ENCODE measurements around the gene PDGFRA. TPM values are rescaled to one million over a fixed set of nuclear protein-coding genes. Genes with fewer than 3 reads are reported as not detected.
"Not testable (repeated sequence)": the region's sequence is repeated elsewhere in the genome, so short reads cannot be mapped to it uniquely, and the experiment has no call there.

Gene PDGFRA
- total RNA-seq, 4 donors from 2014 or later: 92.2 to 164 (median 130) TPM

- Histone ChIP-seq H3K4me1 (peaks cover 0 to 12% (median under 1%) of the 10 kb centered on the region in 3 donors), H3K27ac (no peak overlapping the region), H3K27me3 (peaks cover 54% of the 10 kb centered on the region), H3K9me3 (peaks cover 0 to 2% (median 0%) of the 10 kb centered on the region in 3 donors), H3K36me3 (no peaks in the 10 kb centered on the region), H3K4me3 (no peak overlapping the region)
- no peak for ATAC-seq
- TF ChIP-seq EP300 (IDR thresholded peaks at IDR 0.05): no peak
- no peak for TF ChIP-seq POLR2AphosphoS5 (IDR thresholded peaks at IDR 0.05)
- no peak for TF ChIP-seq CTCF (IDR thresholded peaks at IDR 0.05)
- no peak for TF ChIP-seq POLR2A (IDR thresholded peaks at IDR 0.05)
These were observed 9.3 kb downstream of the PDGFRA start for GRCh38 chr4:54238389-54238788.

GRCh38 chr4:54241268-54241823 lies 12.3 kb downstream of the PDGFRA start:
- H3K4me3 ChIP-seq, ATAC-seq, H3K36me3 ChIP-seq, H3K4me1 ChIP-seq, H3K27ac ChIP-seq: not testable (repeated sequence)
- H3K27me3 ChIP-seq: peaks cover 30% of the 10 kb centered on the region
- WGBS, 2 donors (ENCODE audit: low coverage in 1 of 2): 83 to 96% methylated on average over 3 of the region's 3 CpGs
- H3K9me3 ChIP-seq: peaks cover 0 to 12% (median 0%) of the 10 kb centered on the region in 3 donors

DNA sequence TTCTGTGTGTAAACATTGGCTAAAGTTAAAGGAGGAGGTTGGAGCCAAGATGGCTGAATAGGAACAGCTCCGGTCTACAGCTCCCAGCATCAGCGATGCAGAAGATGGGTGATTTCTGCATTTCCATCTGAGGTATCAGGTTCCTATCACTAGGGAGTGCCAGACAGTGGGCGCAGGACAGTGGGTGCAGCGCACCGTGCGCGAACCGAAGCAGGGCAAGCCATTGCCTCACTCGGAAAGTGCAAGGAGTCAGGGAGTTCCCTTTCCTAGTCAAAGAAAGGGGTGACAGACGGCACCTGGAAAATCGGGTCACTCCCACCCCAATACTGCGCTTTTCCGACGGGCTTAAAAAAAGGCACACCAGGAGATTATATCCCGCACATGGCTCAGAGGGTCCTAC lies 14.4 kb downstream of the PDGFRA start:
- peaks cover 0 to 18% (median 0%) of the 10 kb centered on the region in 3 donors for H3K9me3 ChIP-seq
- peaks cover 14% of the 10 kb centered on the region for H3K27me3 ChIP-seq
- H3K27ac ChIP-seq, H3K36me3 ChIP-seq, H3K4me1 ChIP-seq, H3K4me3 ChIP-seq, ATAC-seq: not testable (repeated sequence)
- 87 to 93% methylated on average over 4 to 8 of the region's 15 CpGs for WGBS, 2 donors (ENCODE audit: low coverage in 1 of 2)

DNA sequence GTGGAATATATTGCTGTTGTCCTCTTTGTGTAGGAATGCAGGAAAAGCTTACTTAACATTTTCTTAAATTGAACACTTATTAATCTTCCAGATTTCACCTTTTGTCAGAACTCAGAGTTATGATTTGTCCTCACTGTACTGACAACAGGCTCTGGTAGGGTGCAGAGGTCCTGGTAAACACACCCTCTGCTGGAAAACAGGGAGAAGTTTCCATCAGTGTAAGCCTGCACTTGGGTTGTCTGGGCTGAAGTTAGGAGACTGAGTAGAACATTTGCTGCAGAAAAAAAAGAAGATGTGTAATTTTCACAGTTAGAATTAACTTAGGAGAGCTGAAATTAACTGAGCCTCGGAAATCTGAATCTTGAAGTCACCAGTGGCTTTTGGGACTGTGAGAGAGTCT lies 23.2 kb downstream of the PDGFRA start:
- H3K36me3 ChIP-seq, H3K9me3 ChIP-seq, H3K4me3 ChIP-seq, H3K27ac ChIP-seq, H3K4me1 ChIP-seq, H3K27me3 ChIP-seq, ATAC-seq: not testable (repeated sequence)
- 83 to 88% methylated on average over 1 of the region's 1 CpG for WGBS, 2 donors (ENCODE audit: low coverage in 1 of 2)

DNA sequence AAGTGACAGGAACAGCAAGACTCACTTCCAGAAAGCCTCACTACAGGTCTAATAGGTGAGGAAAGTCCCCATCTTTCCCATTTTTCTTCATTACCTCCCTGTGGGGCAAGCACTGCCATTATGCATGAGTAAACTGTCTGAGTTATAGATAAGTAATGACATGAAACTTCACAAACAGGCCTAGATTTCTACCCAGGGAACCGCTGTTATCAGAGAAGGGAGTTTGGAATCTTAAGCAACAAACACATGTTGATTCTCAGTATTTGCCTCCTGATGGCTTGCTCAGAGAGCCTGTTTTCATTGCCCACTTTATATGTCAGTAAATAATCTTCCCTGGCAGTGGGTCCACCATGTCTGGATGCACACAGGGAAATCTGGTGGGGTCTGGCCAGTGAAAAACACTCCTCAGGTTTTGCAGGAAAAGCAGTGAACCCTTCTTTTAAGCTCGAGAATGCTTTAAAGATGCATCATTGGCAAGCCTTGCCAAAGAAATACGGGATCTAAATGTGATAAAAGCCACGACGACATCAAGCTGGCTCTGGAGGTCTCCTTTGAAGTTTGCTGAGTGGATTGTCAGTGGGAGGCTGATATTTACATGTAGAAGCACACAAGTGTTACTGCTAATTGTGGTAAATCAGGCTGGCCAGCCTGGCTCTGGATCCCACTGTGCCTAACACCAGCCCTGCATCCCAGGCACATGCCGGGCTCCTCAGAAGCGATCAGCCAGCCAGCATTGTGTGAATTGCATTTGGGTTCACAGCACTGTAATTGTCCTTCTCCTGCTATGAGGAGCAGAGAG lies 25.2 kb downstream of the PDGFRA start:
- Histone ChIP-seq H3K9me3 (peaks cover 0 to 1% (median 0%) of the 10 kb centered on the region in 3 donors), H3K27ac (peak overlapping the region in 1 of 4 donors; percentile 16), H3K27me3 (no peaks in the 10 kb centered on the region), H3K36me3 (no peaks in the 10 kb centered on the region), H3K4me1 (no peaks in the 10 kb centered on the region), H3K4me3 (no peak overlapping the region)
- no peak for ATAC-seq
- TF ChIP-seq CTCF (IDR thresholded peaks at IDR 0.05): no peak
- no peak for TF ChIP-seq EP300 (IDR thresholded peaks at IDR 0.05)
- TF ChIP-seq POLR2A (IDR thresholded peaks at IDR 0.05): no peak
- no peak for TF ChIP-seq POLR2AphosphoS5 (IDR thresholded peaks at IDR 0.05)
- 20 to 38% methylated on average over 1 to 6 of the region's 7 CpGs for WGBS, 2 donors (ENCODE audit: low coverage in 1 of 2)

- Histone ChIP-seq H3K36me3 (no peaks in the 10 kb centered on the region), H3K4me1 (no peaks in the 10 kb centered on the region), H3K27ac (peak overlapping the region in 1 of 4 donors; percentile 16), H3K27me3 (no peaks in the 10 kb centered on the region), H3K4me3 (no peak overlapping the region), H3K9me3 (no peaks in the 10 kb centered on the region)
- no peak for TF ChIP-seq POLR2AphosphoS5 (IDR thresholded peaks at IDR 0.05)
- TF ChIP-seq EP300 (IDR thresholded peaks at IDR 0.05): no peak
- TF ChIP-seq POLR2A (IDR thresholded peaks at IDR 0.05): no peak
- TF ChIP-seq CTCF (IDR thresholded peaks at IDR 0.05): no peak
- ATAC-seq: no peak
- WGBS, 2 donors (ENCODE audit: low coverage in 1 of 2): 91 to 100% methylated on average over 1 to 3 of the region's 4 CpGs
These were observed 25.8 kb downstream of the PDGFRA start for GRCh38 chr4:54254915-54255246.
